SU-DHL-6 (cell line): ENCODE measurements around the gene PGC.

Source experiments
- H2AFZ ChIP-seq: fragments of 200-600 bp; sonication (generic); 2 replicates; pipeline ENCODE4 v1.6.1; 2014; ENCODE audit warnings: low read depth, mild to moderate bottlenecking, moderate library complexity, mixed read lengths, antibody characterized with exemption, low read length; ENCODE audit not compliant: severe bottlenecking
- H3F3A ChIP-seq: fragments of 200-600 bp; shearing (Covaris generic); 2 replicates; pipeline ENCODE4 v1.6.0; 2016; ENCODE audit warnings: antibody characterized with exemption, mild to moderate bottlenecking; ENCODE audit not compliant: insufficient read depth
- H3K27ac ChIP-seq: fragments of 200-600 bp; sonication (generic); 2 replicates; pipeline ENCODE4 v1.5.1; 2016; ENCODE audit warnings: low read depth, mild to moderate bottlenecking, low read length, moderate library complexity, mixed read lengths
- H3K27me3 ChIP-seq: fragments of 200-600 bp; sonication (generic), shearing (Covaris generic); 2 replicates; pipeline ENCODE4 v1.6.0; 2014; ENCODE audit warnings: mild to moderate bottlenecking, low read length
- H3K36me3 ChIP-seq: fragments of 200-600 bp; sonication (generic); 2 replicates; pipeline ENCODE4 v1.6.1; 2014; ENCODE audit warnings: mild to moderate bottlenecking, low read length, mixed read lengths
- H3K4me2 ChIP-seq: fragments of 300-600, 200-600 bp; shearing (Covaris generic), sonication (generic); 2 replicates; pipeline ENCODE4 v1.6.0; 2014; ENCODE audit warnings: low read length, low read depth, mild to moderate bottlenecking; ENCODE audit not compliant: poor library complexity, severe bottlenecking
- H3K4me3 ChIP-seq: fragments of 200-600 bp; sonication (generic); 2 replicates; pipeline ENCODE4 v1.5.1; 2014; ENCODE audit warnings: antibody characterized with exemption, low read length, mild to moderate bottlenecking, mixed read lengths; ENCODE audit not compliant: insufficient read depth, poor library complexity, severe bottlenecking
- H3K79me2 ChIP-seq: fragments of 200-600 bp; sonication (generic); 2 replicates; pipeline ENCODE4 v1.6.1; 2014; ENCODE audit warnings: mild to moderate bottlenecking, low read length, moderate library complexity; ENCODE audit not compliant: insufficient read depth
- H3K9ac ChIP-seq: fragments of 200-600 bp; sonication (generic); 2 replicates; pipeline ENCODE4 v1.7.0; 2014; ENCODE audit warnings: mild to moderate bottlenecking, low read length
- H3K9me2 ChIP-seq: fragments of 200-600 bp; sonication (generic); replicated peaks from 2 replicates; pipeline ENCODE4 v1.6.1; 2014; ENCODE audit warnings: low read length; ENCODE audit not compliant: insufficient read depth
- H3K9me3 ChIP-seq: fragments of 200-600 bp; sonication (generic); 2 replicates; pipeline ENCODE4 v1.6.1; 2014; ENCODE audit warnings: low read length, mixed read lengths; ENCODE audit not compliant: insufficient read depth
- H4K20me1 ChIP-seq: fragments of 200-600 bp; sonication (generic); 2 replicates; pipeline ENCODE4 v1.6.1; 2014; ENCODE audit warnings: low read depth, mild to moderate bottlenecking, antibody characterized with exemption, low read length, moderate library complexity, mixed read lengths
- CTCF ChIP-seq: fragments of 200-600 bp; sonication (generic); IDR thresholded peaks from one replicate; pipeline ENCODE4 v1.5.1; 2017; ENCODE audit warnings: antibody characterized with exemption, mild to moderate bottlenecking, low read length, moderate library complexity; ENCODE audit not compliant: insufficient read depth, poor library complexity, severe bottlenecking
- EZH2phosphoT487 ChIP-seq: fragments of 200-600 bp; sonication (generic), shearing (Covaris generic); conservative IDR thresholded peaks from 2 replicates; pipeline ENCODE4 v1.6.1; 2018; ENCODE audit warnings: mild to moderate bottlenecking, antibody characterized with exemption, low read length, moderate library complexity, mixed read lengths

Gene PGC

GRCh38 chr6:41785254-41785653, 38.1 kb upstream of the PGC start:
- Histone ChIP-seq H3K4me3 (no peak overlapping the region), H3K9ac (no peak overlapping the region), H3K36me3 (peaks cover 10% of the 10 kb centered on the region), H3K9me2 (no peaks in the 10 kb centered on the region), H3K4me2 (no peak overlapping the region), H2AFZ (no peak overlapping the region), H3K9me3 (no peaks in the 10 kb centered on the region), H3F3A (peaks cover 19% of the 10 kb centered on the region), H4K20me1 (no peaks in the 10 kb centered on the region), H3K79me2 (peaks cover 17% of the 10 kb centered on the region), H3K27ac (no peak overlapping the region), H3K27me3 (no peaks in the 10 kb centered on the region)
- TF ChIP-seq EZH2phosphoT487 (no peak), CTCF (no peak)

DNA sequence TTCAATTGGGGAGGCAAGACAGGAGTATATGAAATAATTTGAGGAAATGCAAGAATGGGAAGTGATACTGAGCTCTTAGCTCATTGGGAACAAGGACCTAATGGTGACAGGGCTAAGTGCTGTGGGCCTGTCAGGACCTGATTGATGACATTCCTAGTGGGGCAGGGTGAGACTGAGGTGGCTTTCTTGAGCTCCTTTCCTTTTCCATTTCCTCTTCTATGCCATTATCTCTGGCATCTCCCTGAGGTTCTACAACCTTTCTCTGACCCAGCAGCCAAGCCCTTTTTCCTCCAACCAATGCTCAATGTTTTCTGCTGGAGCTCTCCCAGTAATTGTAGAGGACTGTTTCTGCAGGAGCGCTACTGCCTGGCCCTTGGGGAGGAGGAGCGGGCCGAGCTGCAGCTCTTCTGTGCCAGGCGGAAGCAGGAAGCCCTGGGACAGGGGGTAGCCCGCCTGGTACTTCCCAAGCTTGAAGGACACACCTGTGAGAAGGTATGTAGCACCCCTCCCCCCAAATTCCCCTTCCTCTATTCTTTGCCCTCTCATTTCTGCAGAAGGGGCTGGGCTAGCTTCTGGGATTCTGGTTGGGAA, 37.5 kb upstream of the PGC start:
- Histone ChIP-seq H2AFZ (no peak overlapping the region), H4K20me1 (no peaks in the 10 kb centered on the region), H3K4me3 (no peak overlapping the region), H3K4me2 (no peak overlapping the region), H3K27ac (no peak overlapping the region), H3K9ac (no peak overlapping the region), H3K9me3 (no peaks in the 10 kb centered on the region), H3K27me3 (no peaks in the 10 kb centered on the region), H3K36me3 (peaks cover 4% of the 10 kb centered on the region), H3F3A (peaks cover 13% of the 10 kb centered on the region), H3K9me2 (no peaks in the 10 kb centered on the region), H3K79me2 (peaks cover 16% of the 10 kb centered on the region)
- no peak for TF ChIP-seq CTCF
- no peak for TF ChIP-seq EZH2phosphoT487

GRCh38 chr6:41783106-41783780, 36.0 kb upstream of the PGC start:
- H3K27ac ChIP-seq: no peak overlapping the region
- no peak overlapping the region for H2AFZ ChIP-seq
- H3F3A ChIP-seq: peaks cover 17% of the 10 kb centered on the region
- H4K20me1 ChIP-seq: no peaks in the 10 kb centered on the region
- no peak overlapping the region for H3K4me3 ChIP-seq
- no peaks in the 10 kb centered on the region for H3K9me2 ChIP-seq
- H3K9ac ChIP-seq: no peak overlapping the region
- H3K79me2 ChIP-seq: peaks cover 6% of the 10 kb centered on the region
- TF ChIP-seq EZH2phosphoT487: no peak
- TF ChIP-seq CTCF: no peak
- no peaks in the 10 kb centered on the region for H3K27me3 ChIP-seq
- no peaks in the 10 kb centered on the region for H3K36me3 ChIP-seq
- H3K4me2 ChIP-seq: no peak overlapping the region
- no peaks in the 10 kb centered on the region for H3K9me3 ChIP-seq
